Measurements from ENCODE around the gene PRX. TPM values are rescaled to one million over a fixed set of nuclear protein-coding genes. Genes with fewer than 3 reads are reported as not detected.

PRX gene
- total RNA-seq, 1 donor from 2014 or later: 2.4 TPM

- no peak for DNase-seq (ENCODE audit: extremely low read depth, low read depth, low spot score)
Measured at GRCh38 chr19:40369797-40370196, 43.4 kb downstream of the PRX start.

- no peak for DNase-seq (ENCODE audit: extremely low read depth, low read depth, low spot score)
Measured at GRCh38 chr19:40367577-40368434, 45.4 kb downstream of the PRX start.

GRCh38 chr19:40366697-40367561 lies 46.2 kb downstream of the PRX start:
- no peak for DNase-seq (ENCODE audit: extremely low read depth, low read depth, low spot score)

GRCh38 chr19:40365613-40366401 lies 47.4 kb downstream of the PRX start:
- DNase-seq (ENCODE audit: extremely low read depth, low read depth, low spot score): no peak

- no peak for DNase-seq (ENCODE audit: extremely low read depth, low read depth, low spot score)
Measured at GRCh38 chr19:40365010-40365409, 48.2 kb downstream of the PRX start.

- no peak for DNase-seq (ENCODE audit: extremely low read depth, low read depth, low spot score)
Measured at GRCh38 chr19:40363069-40363468, 50.1 kb downstream of the PRX start.

GRCh38 chr19:40362160-40362559 lies 51.0 kb downstream of the PRX start:
- no peak for DNase-seq (ENCODE audit: extremely low read depth, low read depth, low spot score)

GRCh38 chr19:40360708-40361241 lies 52.4 kb downstream of the PRX start:
- no peak for DNase-seq (ENCODE audit: extremely low read depth, low read depth, low spot score)

- DNase-seq (ENCODE audit: extremely low read depth, low read depth, low spot score): no peak
Measured at GRCh38 chr19:40360020-40360707, 53.0 kb downstream of the PRX start.

GRCh38 chr19:40358773-40359172 lies 54.4 kb downstream of the PRX start:
- DNase-seq (ENCODE audit: extremely low read depth, low read depth, low spot score): no peak

- DNase-seq (ENCODE audit: extremely low read depth, low read depth, low spot score): no peak
Measured at GRCh38 chr19:40357640-40358039, 55.5 kb downstream of the PRX start.

GRCh38 chr19:40356681-40357595 lies 56.2 kb downstream of the PRX start:
- DNase-seq (ENCODE audit: extremely low read depth, low read depth, low spot score): no peak

- DNase-seq (ENCODE audit: extremely low read depth, low read depth, low spot score): no peak
Measured at GRCh38 chr19:40355975-40356680, 57.0 kb downstream of the PRX start.

GRCh38 chr19:40348961-40349507 lies 64.1 kb downstream of the PRX start:
- DNase-seq (ENCODE audit: extremely low read depth, low read depth, low spot score): no peak

GRCh38 chr19:40348125-40348913 lies 64.9 kb downstream of the PRX start, which contains the start of the genes C19orf47 and PLD3:
C19orf47 (minus strand) TSS chr19:40348397; CDS start chr19:40341857, 6,540 bp downstream.
PLD3 (plus strand) TSS chr19:40348695; CDS start chr19:40366484, 17,789 bp downstream.
- peak; percentile 68 for DNase-seq (ENCODE audit: extremely low read depth, low read depth, low spot score)

GRCh38 chr19:40344422-40344821 lies 68.8 kb downstream of the PRX start:
- DNase-seq (ENCODE audit: extremely low read depth, low read depth, low spot score): no peak

All from glomerular endothelial cell (primary cell).